BJ (cell line): ENCODE measurements around the gene CITED2. TPM values are rescaled to one million over a fixed set of nuclear protein-coding genes. Genes with fewer than 3 reads are reported as not detected.

ENCODE experiments used
- CTCF ChIA-PET: fragments of 350-600 bp; formaldehyde crosslinking; extraction: SDS; loops from one replicate; lab custom pipeline; 2021; ENCODE audit warnings: antibody characterized with exemption, inconsistent platforms; lab: Yijun Ruan, JAX
- POLR2A ChIA-PET: fragments of 300-600 bp; sonication (Branson Sonifier 250); formaldehyde crosslinking; extraction: SDS; loops from one replicate; lab custom pipeline; 2021; ENCODE audit warnings: antibody characterized with exemption; lab: Charles Lee
- DNase-seq: peaks from one replicate; pipeline ENCODE4 v3.0.0-alpha.2; 2011; ENCODE audit warnings: low read depth
- H3K27me3 ChIP-seq: 2 replicates; pipeline ENCODE4 v1.6.0; 2011; ENCODE audit warnings: low read length; ENCODE audit not compliant: control insufficient read depth, insufficient read depth
- H3K36me3 ChIP-seq: 2 replicates; pipeline ENCODE4 v1.5.1; 2011; ENCODE audit warnings: low read length; ENCODE audit not compliant: control insufficient read depth, insufficient read depth
- H3K4me3 ChIP-seq: 2 replicates; pipeline ENCODE4 v1.5.1; 2011; ENCODE audit warnings: low read depth, mild to moderate bottlenecking, control low read depth, low read length
- CTCF ChIP-seq: IDR thresholded peaks from 2 replicates; pipeline ENCODE4 v1.5.1; 2011; ENCODE audit warnings: low read depth, mild to moderate bottlenecking, control low read depth, inconsistent platforms, low read length, moderate library complexity; ENCODE audit not compliant: insufficient read depth
- polyA plus RNA-seq: library from polyadenylated mRNA; depleted of rRNA; stranded (reverse); fragments of >200 nt; gene quantifications from 2 replicates; pipeline ENCODE4 v1.2.3, GENCODE V29; 2011; rRNA removed

Gene CITED2
- polyA plus RNA-seq, 1 experiment, result 707 TPM

- H3K4me3 ChIP-seq, result no peak overlapping the region
- ChIA-PET POLR2A (no interaction called here), CTCF (interaction anchor here (1.5 kb wide), 1 partner anchor 14 kb away, joined by 5 read pairs; no protein-coding TSS in a partner anchor)
- H3K27me3 ChIP-seq, result no peaks in the 10 kb centered on the region
- no peak for TF ChIP-seq CTCF
- no peak for DNase-seq
- H3K36me3 ChIP-seq, result no peaks in the 10 kb centered on the region
Measured at GRCh38 chr6:139325125-139325524, 49.3 kb downstream of the CITED2 start.

DNA sequence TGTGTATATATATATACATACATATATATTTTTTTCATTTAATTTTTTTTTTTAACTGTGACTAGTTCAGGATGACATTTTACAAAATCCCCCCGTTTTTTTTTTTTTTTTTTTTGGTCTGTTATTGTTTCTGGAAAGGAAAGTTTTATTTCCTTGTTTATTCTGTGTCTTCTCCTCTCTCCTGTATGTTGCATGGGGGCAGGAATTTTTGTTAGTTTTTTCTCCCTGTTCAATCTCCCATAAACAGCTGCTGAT lies 50.2 kb downstream of the CITED2 start:
- H3K4me3 ChIP-seq, result no peak overlapping the region
- no peak for TF ChIP-seq CTCF
- H3K27me3 ChIP-seq, result no peaks in the 10 kb centered on the region
- DNase-seq, result no peak
- ChIA-PET POLR2A (no interaction called here), CTCF (interaction anchor here (1.5 kb wide), 1 partner anchor 14 kb away, joined by 5 read pairs; no protein-coding TSS in a partner anchor)
- H3K36me3 ChIP-seq, result no peaks in the 10 kb centered on the region

DNA sequence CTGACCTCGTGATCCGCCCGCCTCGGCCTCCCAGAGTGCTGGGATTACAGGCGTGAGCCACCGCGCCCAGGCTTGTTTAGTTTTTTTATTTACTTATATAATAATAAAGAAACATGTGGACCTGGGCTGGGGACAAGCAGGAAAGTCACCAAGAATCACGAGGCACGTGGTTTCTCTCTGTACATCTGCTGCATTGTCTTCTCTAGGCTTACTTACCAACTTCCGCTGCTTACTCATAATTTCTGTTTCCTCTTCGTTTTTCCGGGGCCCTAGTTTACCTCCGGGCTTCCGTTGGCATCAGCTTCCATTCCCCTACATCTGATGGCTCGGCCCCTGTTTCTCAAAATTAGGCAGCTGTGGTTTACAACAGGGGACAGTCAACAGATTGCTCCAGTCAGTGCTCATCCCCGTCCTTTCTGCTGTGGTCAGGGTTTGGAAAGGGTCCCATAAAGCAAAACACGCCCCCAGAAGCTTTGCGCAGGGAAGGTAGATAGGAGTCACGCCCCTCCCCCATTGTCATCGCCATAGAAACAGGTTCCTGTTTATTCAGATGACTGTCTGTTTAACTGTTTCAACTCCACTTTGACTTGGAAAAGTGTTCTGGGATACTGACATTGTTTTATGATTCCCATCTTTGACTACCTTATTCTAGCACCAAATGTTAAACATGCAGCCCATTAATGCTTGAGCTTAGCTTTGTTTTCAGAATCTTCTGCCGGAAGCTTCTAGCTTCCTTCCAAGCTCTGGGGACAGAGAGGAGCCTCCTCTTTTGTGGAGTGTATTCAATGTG lies 50.7 kb downstream of the CITED2 start:
- POLR2A ChIA-PET, result no interaction called here

More for the DNA sequence above, 50.7 kb downstream of the CITED2 start:
- Histone ChIP-seq H3K27me3 (no peaks in the 10 kb centered on the region), H3K4me3 (no peak overlapping the region; the same call in 1 of the 2 replicates), H3K36me3 (no peaks in the 10 kb centered on the region)
- no peak for DNase-seq
- TF ChIP-seq CTCF, result no peak
- CTCF ChIA-PET, result interaction anchor here (1.5 kb wide), 1 partner anchor 13 kb away, joined by 5 read pairs; no protein-coding TSS in a partner anchor

Other genes with a start within 250 kb of the CITED2 start
- 9.5 and 14.2 TPM in 2 replicates for gene HECA, start 239.6 kb downstream of the CITED2 start, polyA plus RNA-seq
- 0.44 and 0.71 TPM in 2 replicates for gene TXLNB, start 82.7 kb downstream of the CITED2 start, polyA plus RNA-seq